Upper lobe of right lung (tissue), 1 donor: ENCODE measurements around the gene FAM227A. TPM values are rescaled to one million over a fixed set of nuclear protein-coding genes. Genes with fewer than 3 reads are reported as not detected.

Source experiments
- ATAC-seq: fragments of 200-7000 bp; cut with Tn5 transposase; one replicate; pipeline ENCODE4 v1.9.1; 2020; ENCODE audit warnings: mild to moderate bottlenecking, moderate library complexity
- DNase-seq: peaks from one replicate; pipeline ENCODE4 v3.0.0-alpha.2; 2020
- H3K27ac ChIP-seq: fragments of 200-600 bp; one replicate; pipeline ENCODE4 v1.8.0; 2022
- H3K27me3 ChIP-seq: fragments of 200-600 bp; one replicate; pipeline ENCODE4 v1.8.0; 2022; ENCODE audit warnings: mild to moderate bottlenecking
- H3K36me3 ChIP-seq: fragments of 200-600 bp; one replicate; pipeline ENCODE4 v1.8.0; 2022
- H3K4me1 ChIP-seq: fragments of 200-600 bp; one replicate; pipeline ENCODE4 v1.8.0; 2022
- H3K4me3 ChIP-seq: fragments of 200-600 bp; one replicate; pipeline ENCODE4 v1.8.0; 2022; ENCODE audit warnings: mild to moderate bottlenecking
- H3K9me3 ChIP-seq: fragments of 200-600 bp; one replicate; pipeline ENCODE4 v1.8.0; 2022
- intact Hi-C: fragments of 100-400 bp; cut with DNase I; formaldehyde crosslinking; loops from one replicate; pipeline ENCODE4 v1.11.0; 2022
- total RNA-seq: library from RNA; stranded (reverse); fragmentation: NEBNext Ultra II Directional; extraction: Animal tissue kit (Norgen Biotek cat#: 25700); gene quantifications from one replicate; pipeline ENCODE4 v1.2.1, GENCODE V29; 2021
- TF ChIP-seq, protein P1 (sequence below): fragments of 200-600 bp; IDR thresholded peaks from one replicate; pipeline ENCODE4 v1.8.0; 2022; ENCODE audit warnings: antibody characterized with exemption
- donor health status: DM: no; HTN: yes; CAD: no; lungs with severe emphysema.

Gene FAM227A
- total RNA-seq, 1 donor from 2014 or later = 0.98 TPM

DNA sequence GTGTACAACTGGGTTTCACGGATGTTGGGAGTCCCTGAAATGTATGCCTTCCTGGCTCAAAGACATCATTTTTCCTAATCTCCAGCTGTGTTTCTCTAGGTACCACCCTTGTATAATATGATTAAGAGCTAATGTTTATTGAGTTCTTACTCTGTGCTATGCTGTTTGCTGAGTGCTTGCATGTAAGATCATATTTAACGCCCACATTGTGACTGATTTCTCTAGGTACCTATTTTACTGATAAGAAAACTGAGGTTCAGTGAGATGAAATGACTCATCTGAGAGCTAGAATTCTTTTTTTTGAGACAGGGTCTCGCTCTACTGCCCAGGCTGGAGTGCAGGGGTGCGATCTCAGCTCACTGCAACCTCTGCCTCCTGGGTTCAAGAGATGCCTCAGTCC is 42.6 kb downstream of the FAM227A start:
- H3K36me3 ChIP-seq = no peaks in the 10 kb centered on the region
- no peak for ATAC-seq
- H3K27me3 ChIP-seq = no peaks in the 10 kb centered on the region
- H3K4me3 ChIP-seq = no peak overlapping the region
- H3K9me3 ChIP-seq = no peaks in the 10 kb centered on the region
- no peak for DNase-seq
- H3K27ac ChIP-seq = no peak overlapping the region
- H3K4me1 ChIP-seq = no peaks in the 10 kb centered on the region
- intact Hi-C loops = no loop called here
- TF ChIP-seq, protein P1, sequence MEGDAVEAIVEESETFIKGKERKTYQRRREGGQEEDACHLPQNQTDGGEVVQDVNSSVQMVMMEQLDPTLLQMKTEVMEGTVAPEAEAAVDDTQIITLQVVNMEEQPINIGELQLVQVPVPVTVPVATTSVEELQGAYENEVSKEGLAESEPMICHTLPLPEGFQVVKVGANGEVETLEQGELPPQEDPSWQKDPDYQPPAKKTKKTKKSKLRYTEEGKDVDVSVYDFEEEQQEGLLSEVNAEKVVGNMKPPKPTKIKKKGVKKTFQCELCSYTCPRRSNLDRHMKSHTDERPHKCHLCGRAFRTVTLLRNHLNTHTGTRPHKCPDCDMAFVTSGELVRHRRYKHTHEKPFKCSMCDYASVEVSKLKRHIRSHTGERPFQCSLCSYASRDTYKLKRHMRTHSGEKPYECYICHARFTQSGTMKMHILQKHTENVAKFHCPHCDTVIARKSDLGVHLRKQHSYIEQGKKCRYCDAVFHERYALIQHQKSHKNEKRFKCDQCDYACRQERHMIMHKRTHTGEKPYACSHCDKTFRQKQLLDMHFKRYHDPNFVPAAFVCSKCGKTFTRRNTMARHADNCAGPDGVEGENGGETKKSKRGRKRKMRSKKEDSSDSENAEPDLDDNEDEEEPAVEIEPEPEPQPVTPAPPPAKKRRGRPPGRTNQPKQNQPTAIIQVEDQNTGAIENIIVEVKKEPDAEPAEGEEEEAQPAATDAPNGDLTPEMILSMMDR = no peak

DNA sequence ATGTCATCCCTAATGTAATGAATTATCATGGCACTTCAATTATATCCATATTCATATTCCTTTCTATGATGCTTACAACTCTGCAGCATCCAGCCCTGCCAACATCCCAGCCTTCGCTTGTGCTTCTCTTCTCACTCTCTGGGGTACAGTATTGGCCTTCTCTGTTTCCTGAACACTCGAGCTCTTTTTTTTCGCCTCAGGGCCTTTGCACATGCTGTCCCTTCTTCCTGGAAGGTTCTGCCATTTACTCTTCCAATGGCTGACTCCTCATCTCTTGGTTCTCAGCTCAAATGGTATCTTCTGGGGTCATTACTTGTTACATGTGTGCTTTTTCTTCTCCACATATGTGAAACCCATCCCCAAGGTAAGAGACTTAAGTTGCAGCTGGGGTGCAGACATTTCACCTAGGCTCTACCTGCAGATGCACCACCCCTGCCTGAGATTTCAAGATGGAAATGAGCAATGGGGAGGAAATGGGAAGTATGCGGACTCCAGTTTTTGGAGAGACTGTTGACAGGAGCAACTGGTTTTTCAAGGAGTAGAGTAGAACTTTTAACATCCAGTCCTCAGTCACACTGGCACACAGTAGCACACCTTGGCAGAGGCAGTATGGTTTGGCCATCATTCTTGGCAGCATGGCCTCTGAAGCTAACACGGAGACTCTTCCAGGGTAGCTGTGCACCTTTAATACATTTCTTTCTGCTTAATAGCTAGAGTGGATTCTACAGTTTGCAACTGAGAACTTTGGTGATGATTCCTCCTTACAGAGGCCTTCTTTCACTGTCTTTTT is 43.8 kb downstream of the FAM227A start:
- Histone ChIP-seq H3K27ac (no peak overlapping the region), H3K9me3 (no peaks in the 10 kb centered on the region), H3K4me3 (no peak overlapping the region), H3K27me3 (no peaks in the 10 kb centered on the region), H3K36me3 (no peaks in the 10 kb centered on the region), H3K4me1 (no peaks in the 10 kb centered on the region)
- intact Hi-C loops = no loop called here
- no peak for DNase-seq
- TF ChIP-seq, protein P1 = no peak
- no peak for ATAC-seq

DNA sequence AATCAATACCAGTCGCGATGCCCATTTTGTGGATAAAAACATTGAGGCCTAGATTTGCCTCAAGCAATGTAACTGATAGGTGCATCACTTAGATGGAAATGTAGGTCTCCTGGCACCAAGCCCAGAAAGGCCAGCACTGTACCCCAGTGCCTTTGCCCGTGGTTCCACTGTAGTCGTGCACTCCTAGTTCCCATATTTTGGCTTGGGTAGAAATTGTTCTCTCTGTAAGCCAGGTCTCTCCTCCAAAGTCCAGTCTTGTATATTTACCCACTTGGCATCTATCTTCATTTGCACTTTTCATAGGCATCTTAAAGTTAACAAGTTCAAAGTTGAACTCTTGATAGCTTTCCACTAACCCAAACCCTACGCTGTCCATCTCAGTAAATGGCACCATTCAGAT is 44.6 kb downstream of the FAM227A start:
- Histone ChIP-seq H3K27ac (no peak overlapping the region), H3K4me3 (no peak overlapping the region), H3K27me3 (no peaks in the 10 kb centered on the region), H3K4me1 (no peaks in the 10 kb centered on the region), H3K9me3 (no peaks in the 10 kb centered on the region), H3K36me3 (no peaks in the 10 kb centered on the region)
- DNase-seq (no peak), ATAC-seq (no peak)
- intact Hi-C loops = no loop called here
- TF ChIP-seq, protein P1 = no peak

DNA sequence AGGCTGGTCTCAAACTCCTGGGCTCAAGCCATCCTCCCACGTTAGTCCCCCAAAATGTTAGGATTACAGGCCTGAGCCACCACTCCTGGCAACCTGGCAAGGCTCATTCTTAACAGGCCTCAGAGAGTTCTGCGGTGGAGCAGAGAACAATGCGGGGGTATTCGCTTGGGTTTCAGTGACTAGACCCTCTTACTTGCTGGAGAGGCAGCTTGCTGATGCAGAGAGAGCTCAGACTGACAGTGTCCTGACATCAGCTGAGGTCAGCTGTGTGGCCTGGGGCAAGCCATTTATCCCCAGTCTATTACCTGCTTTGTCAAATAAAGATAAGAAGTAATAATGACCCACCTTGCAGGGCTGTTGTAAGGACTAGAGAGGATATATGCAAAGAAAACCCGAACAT is 46.0 kb downstream of the FAM227A start:
- Histone ChIP-seq H3K27ac (no peak overlapping the region), H3K9me3 (no peaks in the 10 kb centered on the region), H3K36me3 (no peaks in the 10 kb centered on the region), H3K4me3 (no peak overlapping the region), H3K4me1 (no peaks in the 10 kb centered on the region), H3K27me3 (no peaks in the 10 kb centered on the region)
- ATAC-seq (no peak), DNase-seq (no peak)
- TF ChIP-seq, protein P1 = no peak
- intact Hi-C loops = no loop called here

DNA sequence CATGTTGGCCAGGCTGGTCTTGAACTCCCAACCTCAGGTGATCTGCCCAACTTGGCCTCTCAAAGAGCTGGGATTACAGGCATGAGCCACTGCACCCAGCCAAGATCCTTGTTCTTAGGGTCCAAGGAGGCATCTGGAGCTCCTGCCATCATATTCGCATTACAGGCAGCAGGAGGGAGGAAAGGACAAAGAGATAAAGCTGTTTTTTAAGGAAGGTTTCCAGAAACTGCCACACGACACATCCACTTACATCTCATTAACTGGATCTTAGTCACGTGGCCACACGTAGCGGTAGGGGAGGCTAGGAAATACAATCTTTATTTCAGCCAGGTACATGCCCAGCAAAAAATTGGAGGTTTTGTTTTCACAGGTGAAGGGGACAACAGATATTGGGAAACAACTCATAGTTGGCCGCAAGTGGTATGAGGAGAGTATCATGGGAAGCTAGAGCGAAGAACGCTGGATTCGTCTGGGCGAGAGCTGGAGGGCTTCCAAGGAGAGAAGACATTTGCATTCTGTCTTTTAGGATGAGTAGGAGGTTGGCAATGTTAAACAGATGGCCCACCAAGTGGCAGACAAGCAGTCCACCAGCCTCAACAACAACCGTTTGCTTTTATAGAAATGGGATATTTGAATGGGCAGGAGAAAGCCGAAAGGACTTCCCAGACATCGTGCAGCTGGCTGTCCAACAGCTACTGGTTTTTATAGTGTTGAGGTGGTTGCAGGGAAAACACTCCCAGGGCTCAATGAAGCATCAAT is 47.0 kb downstream of the FAM227A start:
- H3K27ac ChIP-seq = no peak overlapping the region
- H3K4me1 ChIP-seq = no peaks in the 10 kb centered on the region
- no peak for ATAC-seq
- intact Hi-C loops = no loop called here
- DNase-seq = no peak
- TF ChIP-seq, protein P1 = no peak
- H3K36me3 ChIP-seq = no peaks in the 10 kb centered on the region
- H3K27me3 ChIP-seq = no peaks in the 10 kb centered on the region
- H3K4me3 ChIP-seq = no peak overlapping the region
- no peaks in the 10 kb centered on the region for H3K9me3 ChIP-seq
